Inflammatory macrophage treated with lipopolysaccharide for 4 hours (primary cell): ENCODE measurements around the gene PDK3.

Experiments used
- DNase-seq: peaks from one replicate; pipeline ENCODE4 v3.0.0-alpha.2; 2020

PDK3 gene

GRCh38 chrX:24483596-24483995 is 18.5 kb downstream of the PDK3 start:
- DNase-seq: no peak

GRCh38 chrX:24485323-24485722 is 20.2 kb downstream of the PDK3 start:
- no peak for DNase-seq

GRCh38 chrX:24485976-24486680 is 21.0 kb downstream of the PDK3 start:
- DNase-seq: no peak

- DNase-seq: no peak
Measured at GRCh38 chrX:24487571-24487970, 22.5 kb downstream of the PDK3 start.

GRCh38 chrX:24491741-24492140 is 26.7 kb downstream of the PDK3 start:
- DNase-seq: no peak

GRCh38 chrX:24493740-24494581 is 28.9 kb downstream of the PDK3 start:
- no peak for DNase-seq

GRCh38 chrX:24494647-24495075 is 29.6 kb downstream of the PDK3 start:
- no peak for DNase-seq

GRCh38 chrX:24495700-24496099 is 30.6 kb downstream of the PDK3 start:
- no peak for DNase-seq

GRCh38 chrX:24498181-24498580 is 33.1 kb downstream of the PDK3 start:
- DNase-seq: no peak

- DNase-seq: no peak
Measured at GRCh38 chrX:24498975-24499374, 33.9 kb downstream of the PDK3 start.

- DNase-seq: no peak
Measured at GRCh38 chrX:24506082-24506481, 41.0 kb downstream of the PDK3 start.

- no peak for DNase-seq
Measured at GRCh38 chrX:24508375-24508774, 43.3 kb downstream of the PDK3 start.

GRCh38 chrX:24513416-24513815 is 48.3 kb downstream of the PDK3 start:
- no peak for DNase-seq

GRCh38 chrX:24515447-24515846 is 50.4 kb downstream of the PDK3 start:
- DNase-seq: no peak

- DNase-seq: no peak
Measured at GRCh38 chrX:24520472-24520871, 55.4 kb downstream of the PDK3 start.

GRCh38 chrX:24525455-24525854 is 60.4 kb downstream of the PDK3 start:
- DNase-seq: no peak

- DNase-seq: no peak
Measured at GRCh38 chrX:24526616-24527015, 61.5 kb downstream of the PDK3 start.

GRCh38 chrX:24528605-24529004 is 63.5 kb downstream of the PDK3 start:
- no peak for DNase-seq

- no peak for DNase-seq
Measured at GRCh38 chrX:24536551-24536950, 71.5 kb downstream of the PDK3 start.

- DNase-seq: no peak
Measured at GRCh38 chrX:24542756-24543155, 77.7 kb downstream of the PDK3 start.

- no peak for DNase-seq
Measured at GRCh38 chrX:24547961-24548360, 82.9 kb downstream of the PDK3 start.

- DNase-seq: no peak
Measured at GRCh38 chrX:24550166-24550565, 85.1 kb downstream of the PDK3 start.

GRCh38 chrX:24553011-24553410 is 87.9 kb downstream of the PDK3 start:
- no peak for DNase-seq

- peak; percentile 17 for DNase-seq
Measured at GRCh38 chrX:24561121-24561520, 96.0 kb downstream of the PDK3 start.
